GM18505 (cell line): ENCODE results near the gene GPBP1.
"Not testable (repeated sequence)": the region's sequence is repeated elsewhere in the genome, so short reads cannot be mapped to it uniquely, and the experiment has no call there.

ENCODE experiments used
- ATAC-seq: cut with Tn5 transposase; IDR thresholded peaks from one replicate; pipeline ENCODE4 v1.9.1; 2021; ENCODE audit not compliant: unreplicated experiment
- POLR2A ChIP-seq: IDR thresholded peaks from 4 replicates; pipeline ENCODE4 v1.6.1; 2011; ENCODE audit warnings: borderline replicate concordance; ENCODE audit not compliant: insufficient read depth, insufficient read length; ENCODE audit errors: extremely low read depth

The GPBP1 gene

DNA sequence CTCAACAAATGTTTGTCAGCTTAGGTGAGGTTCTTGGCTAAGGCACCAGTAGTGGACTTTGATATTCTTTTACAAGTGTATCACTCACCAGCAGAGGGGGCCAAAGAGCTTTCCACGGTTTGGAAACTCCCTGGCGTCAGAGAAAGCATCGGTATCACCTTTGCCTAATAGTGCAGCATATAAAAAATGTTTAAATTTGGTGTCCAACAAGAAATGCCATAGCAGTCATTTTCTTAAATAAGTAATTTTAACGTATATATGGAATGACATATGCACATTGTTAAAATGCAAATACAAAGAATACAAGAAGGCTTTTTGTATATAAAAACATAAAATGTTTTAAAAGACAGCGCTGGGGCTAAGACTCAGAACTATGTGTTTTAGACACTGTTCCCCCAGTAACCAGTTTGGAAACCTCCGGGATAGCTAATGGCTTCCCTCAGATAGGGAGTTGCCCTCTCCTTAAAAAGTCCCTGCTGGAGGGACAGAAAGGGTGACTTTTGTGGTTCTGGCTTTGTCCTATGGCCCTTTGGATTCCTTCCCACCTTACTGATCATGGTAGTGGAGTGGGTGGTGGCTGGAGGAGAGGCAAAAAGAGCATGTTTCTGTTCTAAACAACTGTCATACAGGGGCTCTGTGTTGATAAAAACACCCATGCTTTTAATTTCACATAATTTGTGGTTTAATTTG, 124.6 kb downstream of the GPBP1 start:
- TF ChIP-seq POLR2A, result no peak
- no peak for ATAC-seq

DNA sequence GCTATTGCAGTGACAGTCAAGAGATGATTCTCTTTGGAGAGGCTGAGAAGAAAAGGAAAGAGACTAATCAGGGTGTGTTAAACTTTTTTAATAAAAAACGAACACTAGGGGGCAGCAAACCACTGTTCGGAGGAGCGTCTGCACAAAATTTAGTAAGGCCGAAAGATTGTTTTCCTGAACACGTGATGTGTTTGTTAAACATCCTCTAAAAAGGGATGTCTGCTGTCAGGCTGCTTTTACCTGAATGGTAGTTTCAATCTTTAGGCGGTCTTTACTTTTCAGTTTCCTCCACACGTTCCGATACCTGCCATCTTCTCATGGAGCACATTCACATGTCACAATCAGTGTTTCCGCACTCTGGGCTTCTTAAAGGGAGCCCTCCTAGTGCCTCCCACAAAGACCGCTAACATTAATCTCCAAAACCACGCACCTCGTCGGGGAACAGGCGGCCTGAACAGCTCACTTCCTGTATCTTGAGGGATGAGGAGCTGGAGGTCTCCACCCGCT, 125.2 kb downstream of the GPBP1 start:
- no peak for TF ChIP-seq POLR2A
- no peak for ATAC-seq

DNA sequence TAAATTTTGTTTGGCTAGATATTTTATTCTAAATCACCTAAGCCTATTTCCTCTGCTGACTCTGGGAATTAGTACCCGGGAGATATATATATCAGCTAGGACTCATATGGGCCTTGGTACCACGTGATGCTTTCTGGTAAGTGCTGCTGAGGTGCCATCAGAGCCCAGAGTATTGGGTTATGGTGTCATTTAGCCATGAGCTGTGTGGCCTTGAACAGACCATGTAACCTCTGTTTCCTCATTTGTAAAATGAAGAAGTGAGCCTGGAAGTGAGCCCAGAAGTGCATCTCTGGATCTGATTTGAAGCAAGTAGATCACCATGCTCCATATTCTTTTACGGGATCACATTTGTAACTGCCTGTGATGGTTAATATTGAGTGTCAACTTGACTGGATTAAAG, 126.1 kb downstream of the GPBP1 start:
- no peak for TF ChIP-seq POLR2A
- ATAC-seq, result no peak

DNA sequence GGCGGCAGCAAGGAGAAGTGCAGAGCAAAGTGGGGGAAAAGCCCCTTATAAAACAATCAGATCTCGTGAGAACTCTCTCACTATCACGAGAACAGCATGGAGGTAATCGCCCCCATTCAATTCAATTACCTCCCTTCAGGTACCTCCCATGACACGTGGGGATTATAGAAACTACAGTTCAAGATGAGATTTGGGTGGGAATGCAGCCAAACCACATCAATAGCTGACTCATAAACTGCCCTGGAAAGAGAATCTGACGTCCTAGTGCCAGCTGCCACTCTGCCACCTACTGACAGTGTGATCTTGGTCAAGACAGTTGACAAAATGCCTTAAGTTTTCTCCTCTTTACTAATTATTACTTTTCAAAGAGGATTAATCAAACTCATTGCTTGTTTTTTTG, 128.3 kb downstream of the GPBP1 start:
- ATAC-seq, result peak; percentile 62

DNA sequence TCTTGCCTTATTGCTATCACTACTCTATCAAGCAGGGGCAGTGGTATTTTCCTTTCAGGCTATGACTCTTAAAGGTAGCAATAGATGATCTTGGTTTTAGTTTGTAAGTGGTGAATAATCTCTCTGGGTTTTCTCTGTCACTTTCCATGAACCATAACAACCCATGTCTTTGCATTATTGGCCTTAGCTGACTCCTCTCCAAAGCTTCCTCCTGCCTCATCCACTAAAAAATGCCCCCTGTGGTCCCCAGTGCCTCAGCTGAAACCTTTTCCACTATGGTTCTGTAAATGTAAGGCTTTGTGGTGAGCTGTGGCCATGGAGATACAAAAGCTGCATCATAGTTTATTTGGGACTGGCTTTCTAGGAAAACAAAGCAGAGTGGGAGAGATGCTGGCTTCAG, 128.8 kb downstream of the GPBP1 start:
- no peak for ATAC-seq
- no peak for TF ChIP-seq POLR2A

More for the DNA sequence above, 128.3 kb downstream of the GPBP1 start:
- no peak for TF ChIP-seq POLR2A

DNA sequence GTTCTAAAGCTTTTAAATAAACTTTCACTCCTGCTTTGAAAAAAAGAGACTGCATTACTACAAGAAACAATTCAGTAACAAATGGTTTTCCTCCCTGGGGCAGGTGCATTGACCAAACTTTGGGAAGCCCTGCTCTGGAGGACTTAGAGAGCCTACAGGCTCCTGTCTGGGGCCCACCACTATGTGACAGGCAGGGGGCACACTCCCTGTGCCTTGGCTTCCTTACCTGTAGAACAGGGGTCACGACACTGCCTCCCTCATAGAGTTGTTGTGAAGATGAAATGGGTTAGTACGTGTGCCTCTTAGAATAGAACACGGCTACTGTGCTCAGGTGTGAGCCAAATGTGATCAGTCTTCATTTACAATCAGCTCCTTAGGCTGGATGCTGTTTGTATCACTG, 130.1 kb downstream of the GPBP1 start:
- TF ChIP-seq POLR2A, result no peak
- no peak for ATAC-seq

DNA sequence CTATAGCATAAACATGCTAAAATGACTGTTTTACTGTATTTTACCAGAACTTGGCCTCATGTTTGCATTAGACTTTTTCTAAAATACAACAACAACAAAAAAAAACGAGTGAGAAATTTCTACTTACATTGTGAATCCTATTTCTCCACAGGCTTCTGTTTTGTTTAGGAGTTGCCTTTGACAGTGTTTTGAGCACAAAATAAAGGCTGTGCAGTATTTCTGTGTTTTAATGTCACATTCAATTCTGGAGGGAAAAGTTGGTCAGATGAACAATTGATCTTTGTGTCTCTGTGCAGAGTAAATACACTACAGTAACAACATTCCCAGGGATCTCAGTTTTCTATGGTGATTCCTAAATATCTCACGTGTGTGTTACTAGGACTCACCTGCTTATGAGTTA, 131.1 kb downstream of the GPBP1 start:
- no peak for TF ChIP-seq POLR2A
- no peak for ATAC-seq

DNA sequence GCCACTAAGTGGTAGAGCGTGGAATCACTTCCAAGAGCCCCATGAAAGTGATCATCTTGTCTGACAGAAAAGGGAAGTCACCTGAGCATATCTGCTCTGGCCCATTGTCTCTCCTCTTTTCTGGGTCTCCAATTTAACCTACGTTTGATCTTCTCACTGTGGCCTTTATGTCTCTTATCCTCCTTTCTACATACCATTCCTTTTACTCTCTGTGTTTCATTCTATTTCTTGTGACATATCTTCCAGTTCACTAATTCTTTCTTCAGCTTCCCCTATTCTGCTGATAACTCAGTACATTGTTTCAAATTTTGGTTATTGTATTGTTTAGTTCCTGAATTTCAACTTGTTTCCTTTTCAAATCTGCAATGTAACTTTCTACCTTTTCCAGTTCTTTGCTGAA, 132.5 kb downstream of the GPBP1 start:
- TF ChIP-seq POLR2A, result no peak
- no peak for ATAC-seq

DNA sequence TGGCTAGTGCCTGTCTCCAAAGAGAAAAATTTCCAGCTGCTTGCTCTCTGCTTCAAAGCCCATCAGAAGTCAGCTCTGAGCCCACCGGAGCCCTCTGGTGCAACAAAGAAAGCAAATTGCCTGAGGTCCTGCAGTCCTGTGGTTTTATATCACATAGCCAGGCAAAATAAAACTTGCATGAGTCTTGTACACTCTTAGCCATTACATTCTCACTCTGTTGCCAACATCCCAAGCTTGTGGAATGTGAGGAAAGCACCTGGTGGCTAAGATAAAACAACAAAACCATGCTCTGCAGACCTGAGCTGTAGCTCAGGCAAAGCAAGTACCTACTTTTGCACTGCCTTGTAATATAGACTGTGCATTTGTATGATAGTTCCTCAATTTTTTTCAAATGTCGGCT, 133.7 kb downstream of the GPBP1 start:
- TF ChIP-seq POLR2A, result no peak
- ATAC-seq, result no peak

DNA sequence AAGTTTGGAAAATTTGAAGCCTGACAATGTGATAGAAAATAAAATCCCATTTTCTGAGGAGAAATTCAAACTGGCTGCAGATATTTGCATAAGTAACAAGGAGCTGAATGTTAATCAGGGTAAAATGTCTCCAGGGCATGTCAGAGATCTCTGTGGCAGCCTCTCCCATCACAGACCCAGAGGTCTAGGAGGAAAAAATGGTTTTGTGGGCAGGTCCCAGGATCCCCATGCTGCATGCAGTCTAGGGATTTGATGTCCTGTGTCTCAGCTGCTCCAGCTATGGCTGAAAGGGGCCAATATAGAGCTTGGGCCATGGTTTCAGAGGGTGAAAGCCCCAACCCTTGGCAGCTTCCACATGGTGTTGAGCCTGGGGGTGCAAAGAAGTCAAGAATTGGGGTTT, 135.2 kb downstream of the GPBP1 start:
- not testable (repeated sequence) for ATAC-seq

DNA sequence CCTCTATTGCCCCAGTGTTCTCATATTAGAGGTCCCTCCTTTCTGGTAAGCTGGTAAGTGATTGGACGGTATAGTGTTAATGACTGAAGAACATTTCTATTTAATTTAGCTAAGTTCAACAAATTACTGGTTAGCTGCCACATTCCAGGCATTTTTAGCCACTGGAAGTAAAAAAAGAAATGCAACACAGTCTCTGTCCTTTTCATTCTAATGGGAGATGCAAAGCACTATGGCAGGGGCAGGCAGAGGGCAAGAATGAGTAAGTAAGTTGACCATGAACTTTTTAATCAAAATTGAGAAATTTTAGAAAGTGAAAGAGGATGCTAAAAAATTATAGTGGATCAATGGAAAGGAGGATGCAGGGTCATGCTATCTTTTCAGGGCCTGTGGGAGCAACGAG, 137.4 kb downstream of the GPBP1 start:
- TF ChIP-seq POLR2A, result no peak

DNA sequence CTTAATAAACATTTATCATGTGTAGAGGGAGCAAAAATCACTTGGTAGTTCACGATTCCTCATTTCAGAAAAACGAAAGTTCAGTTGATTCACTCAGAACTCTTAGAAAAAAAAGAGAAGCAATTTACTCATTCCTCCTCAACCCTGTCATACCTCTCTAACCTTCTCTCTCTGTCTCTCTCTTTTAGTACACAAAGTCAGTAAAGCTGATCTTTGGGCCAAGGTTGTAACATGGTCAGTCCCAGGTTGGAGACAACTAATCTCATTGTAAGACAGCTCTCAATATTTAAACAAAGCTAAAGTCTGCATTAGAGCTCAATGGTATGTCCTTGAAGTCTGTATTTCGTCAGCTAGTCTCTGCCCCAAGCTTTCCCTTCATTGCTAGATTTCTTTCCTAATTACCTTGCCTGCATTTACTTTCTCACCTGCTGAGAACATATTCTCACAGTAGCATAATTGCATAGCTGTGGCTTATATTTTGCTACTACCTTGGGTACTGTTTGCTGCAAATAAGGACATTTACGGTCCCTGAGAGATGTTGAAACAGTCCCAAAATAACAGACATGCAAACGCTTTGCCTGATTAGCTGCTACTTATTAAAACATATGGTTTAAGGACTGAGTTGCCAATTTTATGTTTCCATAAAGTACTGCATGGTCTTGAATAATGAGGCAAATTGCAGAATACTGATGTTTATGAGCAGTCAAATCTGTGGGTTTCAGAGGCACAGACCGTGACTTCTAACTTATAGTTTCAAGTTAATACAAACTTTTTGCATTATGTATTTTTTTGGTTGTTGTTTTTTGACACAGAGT, 138.3 kb downstream of the GPBP1 start:
- no peak for TF ChIP-seq POLR2A
- no peak for ATAC-seq

More for the DNA sequence above, 137.4 kb downstream of the GPBP1 start:
- ATAC-seq, result no peak

DNA sequence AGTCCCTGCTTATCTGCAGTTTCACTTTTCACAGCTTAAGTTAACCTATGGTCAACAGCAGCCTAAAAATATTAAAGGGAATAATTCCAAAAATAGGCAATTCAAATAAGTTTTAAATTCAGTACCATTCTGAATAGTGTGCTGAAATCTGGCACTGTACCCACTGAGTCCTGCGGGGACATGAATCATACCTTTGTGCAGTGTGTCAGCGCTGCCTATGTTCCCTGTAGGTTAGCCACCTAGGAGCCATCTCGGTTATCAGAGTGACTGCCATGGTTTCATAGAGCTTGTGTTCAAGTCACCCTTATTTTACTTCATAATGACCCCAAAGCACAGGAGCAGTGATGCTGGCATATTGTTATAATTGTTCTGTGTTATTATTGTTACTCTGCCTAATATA, 139.9 kb downstream of the GPBP1 start:
- ATAC-seq, result no peak
- no peak for TF ChIP-seq POLR2A
